GM23248 (cell line): ENCODE results near the gene CEMIP.

Experiments
- EZH2 ChIP-seq: fragments of 200-600 bp; sonication (generic); IDR thresholded peaks from 2 replicates; pipeline ENCODE4 v1.6.1; 2018; ENCODE audit warnings: antibody characterized with exemption, mild to moderate bottlenecking; ENCODE audit not compliant: insufficient read depth, poor library complexity, severe bottlenecking
- EZH2phosphoT487 ChIP-seq: fragments of 200-600 bp; sonication (generic); IDR thresholded peaks from 2 replicates; pipeline ENCODE4 v1.6.1; 2018; ENCODE audit warnings: antibody characterized with exemption, moderate library complexity, mild to moderate bottlenecking, low read depth; ENCODE audit not compliant: insufficient read depth

DNA sequence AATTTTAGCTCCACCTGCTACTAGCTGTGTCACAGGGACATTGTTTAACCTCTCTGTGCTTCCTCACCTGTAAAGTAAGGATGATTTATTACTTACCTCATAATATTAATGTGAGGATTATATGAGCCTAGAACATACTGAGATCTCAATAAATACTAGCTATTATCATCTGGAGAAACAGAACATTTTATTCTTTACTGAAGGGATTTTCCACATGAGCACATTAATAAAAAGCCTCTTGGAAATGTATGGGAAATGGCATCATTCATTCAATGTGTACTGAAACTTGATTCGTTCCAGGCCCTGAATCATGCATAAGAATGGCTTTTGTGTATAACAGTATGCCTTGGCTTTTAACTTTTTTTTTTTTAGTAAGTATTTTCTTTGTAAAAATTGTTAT is 11.0 kb upstream of the CEMIP start:
- no peak for TF ChIP-seq EZH2
- TF ChIP-seq EZH2phosphoT487 = no peak
